OCI-LY7 (cell line): ENCODE results near the gene SETBP1. TPM values are rescaled to one million over a fixed set of nuclear protein-coding genes. Genes with fewer than 3 reads are reported as not detected.

Source experiments
- BruUV-seq: library from RNA; stranded (reverse); fragments of 400-500 nt; replicated peaks from 2 replicates; lab custom pipeline; 2021; lab: Mats Ljungman, UMichigan
- CTCF ChIA-PET: fragments of 300-600 bp; sonication (Branson Sonifier 250); formaldehyde crosslinking; loops from one replicate; lab custom pipeline; 2022; ENCODE audit warnings: antibody characterized with exemption; ENCODE audit not compliant: unreplicated experiment; lab: Charles Lee
- POLR2A ChIA-PET: fragments of 300-600 bp; sonication (Branson Sonifier 250); formaldehyde crosslinking; loops from one replicate; lab custom pipeline; 2022; ENCODE audit warnings: antibody characterized with exemption; lab: Charles Lee
- DNase-seq: peaks from one replicate; pipeline ENCODE4 v3.0.0-alpha.2; 2015; ENCODE audit warnings: low spot score
- H2AFZ ChIP-seq: fragments of 200-600 bp; sonication (generic), shearing (Covaris generic); 2 replicates; pipeline ENCODE4 v1.6.1; 2014; ENCODE audit warnings: mild to moderate bottlenecking, antibody characterized with exemption, low read length, moderate library complexity
- H3K27ac ChIP-seq: fragments of 200-600 bp; sonication (generic); 2 replicates; pipeline ENCODE4 v1.5.1; 2014; ENCODE audit warnings: mixed run types, low read depth, mild to moderate bottlenecking, moderate library complexity, low read length, inconsistent platforms; ENCODE audit not compliant: poor library complexity, severe bottlenecking
- H3K36me3 ChIP-seq: fragments of 200-600 bp; sonication (generic); 2 replicates; pipeline ENCODE4 v1.6.1; 2014; ENCODE audit warnings: mild to moderate bottlenecking, antibody characterized with exemption, low read length, moderate library complexity, mixed read lengths; ENCODE audit not compliant: insufficient read depth
- H3K4me1 ChIP-seq: fragments of 200-600 bp; sonication (generic); 2 replicates; pipeline ENCODE4 v1.5.1; 2014; ENCODE audit warnings: mild to moderate bottlenecking, low read length; ENCODE audit not compliant: insufficient read depth, poor library complexity, severe bottlenecking
- H3K4me2 ChIP-seq: fragments of 200-600 bp; sonication (generic); 2 replicates; pipeline ENCODE4 v1.6.1; 2014; ENCODE audit warnings: mild to moderate bottlenecking, low read length
- H3K4me3 ChIP-seq: fragments of 200-600 bp; sonication (generic); 2 replicates; pipeline ENCODE4 v1.5.1; 2014; ENCODE audit warnings: mild to moderate bottlenecking, low read depth, low read length; ENCODE audit not compliant: poor library complexity, severe bottlenecking
- H3K79me2 ChIP-seq: fragments of 200-600 bp; sonication (generic); 2 replicates; pipeline ENCODE4 v1.6.1; 2016; ENCODE audit warnings: low read depth, mild to moderate bottlenecking, low read length, moderate library complexity, mixed read lengths; ENCODE audit not compliant: insufficient read depth
- H3K9me2 ChIP-seq: fragments of 200-600 bp; sonication (generic); 2 replicates; pipeline ENCODE4 v1.6.1; 2016; ENCODE audit warnings: mild to moderate bottlenecking, low read length, mixed read lengths; ENCODE audit not compliant: insufficient read depth
- H3K9me3 ChIP-seq: fragments of 200-600 bp; sonication (generic); 2 replicates; pipeline ENCODE4 v1.6.1; 2014; ENCODE audit warnings: mild to moderate bottlenecking, mixed run types, low read length, mixed read lengths
- H4K20me1 ChIP-seq: fragments of 200-600 bp; sonication (generic); 2 replicates; pipeline ENCODE4 v1.6.1; 2014; ENCODE audit warnings: mild to moderate bottlenecking, antibody characterized with exemption, low read length, moderate library complexity, mixed read lengths; ENCODE audit not compliant: insufficient read depth
- EZH2phosphoT487 ChIP-seq: fragments of 200-600 bp; sonication (generic); IDR thresholded peaks from 2 replicates; pipeline ENCODE4 v1.6.1; 2018; ENCODE audit warnings: low read depth, borderline replicate concordance, mild to moderate bottlenecking, mixed run types, antibody characterized with exemption, low read length, moderate library complexity, mixed read lengths
- intact Hi-C: fragments of 100-400 bp; cut with micrococcal nuclease; formaldehyde crosslinking; loops from one replicate; pipeline ENCODE4 v1.10.0; 2022; ENCODE audit not compliant: unreplicated experiment
- total RNA-seq, 2 experiments: library from RNA; depleted of rRNA in 1 of 2; stranded (reverse); fragments of >200 nt in 1 of 2; shearing (Covaris generic) in 1 of 2; gene quantifications; 2 replicates each; pipeline ENCODE4 v1.2.3, GENCODE V29; 2014 to 2022
- TF ChIP-seq, protein P1 (sequence below): fragments of 200-600 bp; sonication (generic); conservative IDR thresholded peaks from 2 replicates; pipeline ENCODE4 v1.5.1; 2014; ENCODE audit warnings: mild to moderate bottlenecking, antibody characterized with exemption, low read length, moderate library complexity, mixed read lengths

The SETBP1 gene
- total RNA-seq, 2 experiments from 2014 or later = 2.6 to 9.1 TPM

DNA sequence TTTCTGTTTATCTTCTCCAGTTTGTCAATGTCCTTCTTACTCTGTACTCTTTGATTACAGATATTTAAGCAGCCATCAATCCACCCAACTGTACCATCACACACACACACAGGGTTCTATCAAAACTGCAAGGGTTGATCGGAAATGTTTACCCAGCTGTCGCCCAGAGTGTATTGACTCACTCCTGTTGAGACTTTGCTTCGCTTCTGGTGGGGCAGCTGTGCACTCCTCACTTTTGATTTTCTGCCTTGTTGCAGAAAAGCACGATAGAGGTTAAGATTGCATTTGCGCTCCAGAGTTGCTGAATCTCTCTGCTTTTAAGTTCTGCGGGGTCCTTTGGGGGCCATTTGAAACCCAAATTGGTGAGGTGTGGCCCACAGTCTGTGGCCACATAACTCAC lies 216.2 kb downstream of the SETBP1 start:
- intact Hi-C loops = loop anchor here (10.0 kb wide), 1 partner anchor 222 kb away; no protein-coding TSS in a partner anchor
- TF ChIP-seq EZH2phosphoT487 = no peak
- TF ChIP-seq, protein P1, sequence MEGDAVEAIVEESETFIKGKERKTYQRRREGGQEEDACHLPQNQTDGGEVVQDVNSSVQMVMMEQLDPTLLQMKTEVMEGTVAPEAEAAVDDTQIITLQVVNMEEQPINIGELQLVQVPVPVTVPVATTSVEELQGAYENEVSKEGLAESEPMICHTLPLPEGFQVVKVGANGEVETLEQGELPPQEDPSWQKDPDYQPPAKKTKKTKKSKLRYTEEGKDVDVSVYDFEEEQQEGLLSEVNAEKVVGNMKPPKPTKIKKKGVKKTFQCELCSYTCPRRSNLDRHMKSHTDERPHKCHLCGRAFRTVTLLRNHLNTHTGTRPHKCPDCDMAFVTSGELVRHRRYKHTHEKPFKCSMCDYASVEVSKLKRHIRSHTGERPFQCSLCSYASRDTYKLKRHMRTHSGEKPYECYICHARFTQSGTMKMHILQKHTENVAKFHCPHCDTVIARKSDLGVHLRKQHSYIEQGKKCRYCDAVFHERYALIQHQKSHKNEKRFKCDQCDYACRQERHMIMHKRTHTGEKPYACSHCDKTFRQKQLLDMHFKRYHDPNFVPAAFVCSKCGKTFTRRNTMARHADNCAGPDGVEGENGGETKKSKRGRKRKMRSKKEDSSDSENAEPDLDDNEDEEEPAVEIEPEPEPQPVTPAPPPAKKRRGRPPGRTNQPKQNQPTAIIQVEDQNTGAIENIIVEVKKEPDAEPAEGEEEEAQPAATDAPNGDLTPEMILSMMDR = no peak
- no peak for DNase-seq
- no peaks in the 10 kb centered on the region for H3K36me3 ChIP-seq
- H3K4me2 ChIP-seq = no peak overlapping the region
- H2AFZ ChIP-seq = no peak overlapping the region
- no peak overlapping the region for H3K27ac ChIP-seq
- POLR2A ChIA-PET = no interaction called here
- BruUV-seq = no TSS peak
- H3K9me3 ChIP-seq = no peaks in the 10 kb centered on the region
- H3K9me2 ChIP-seq = no peaks in the 10 kb centered on the region
- no peak overlapping the region for H3K4me3 ChIP-seq
- no peaks in the 10 kb centered on the region for H3K79me2 ChIP-seq
- no peaks in the 10 kb centered on the region for H3K4me1 ChIP-seq
- no peaks in the 10 kb centered on the region for H4K20me1 ChIP-seq
- CTCF ChIA-PET = no interaction called here

DNA sequence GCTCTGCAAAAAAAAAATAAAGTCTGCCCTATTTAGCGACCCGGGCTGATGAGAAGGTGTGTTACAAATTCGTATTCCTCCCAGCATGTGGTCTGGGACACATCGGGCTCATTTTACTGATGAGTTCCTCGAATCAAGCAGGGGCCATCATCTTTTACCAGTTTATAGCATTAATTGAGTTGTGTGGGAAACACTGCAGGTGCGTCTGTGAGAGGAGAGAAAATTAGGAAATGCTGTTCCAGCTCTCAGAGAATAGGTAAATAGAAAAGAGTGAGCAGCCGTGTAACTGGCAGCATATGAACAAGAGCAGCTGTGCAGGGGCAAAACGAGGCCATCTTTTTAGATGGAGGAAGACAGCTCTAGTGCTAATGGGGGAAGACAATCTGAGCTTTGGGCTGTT lies 216.7 kb downstream of the SETBP1 start:
- Histone ChIP-seq H3K4me1 (no peaks in the 10 kb centered on the region), H4K20me1 (no peaks in the 10 kb centered on the region), H2AFZ (no peak overlapping the region), H3K9me3 (no peaks in the 10 kb centered on the region), H3K4me3 (no peak overlapping the region), H3K36me3 (no peaks in the 10 kb centered on the region), H3K27ac (no peak overlapping the region), H3K9me2 (no peaks in the 10 kb centered on the region), H3K79me2 (no peaks in the 10 kb centered on the region), H3K4me2 (no peak overlapping the region)
- no TSS peak for BruUV-seq
- CTCF ChIA-PET = no interaction called here
- intact Hi-C loops = loop anchor here (10.0 kb wide), 1 partner anchor 223 kb away; no protein-coding TSS in a partner anchor
- DNase-seq = no peak
- POLR2A ChIA-PET = no interaction called here
- TF ChIP-seq, protein P1 = no peak
- TF ChIP-seq EZH2phosphoT487 = no peak

DNA sequence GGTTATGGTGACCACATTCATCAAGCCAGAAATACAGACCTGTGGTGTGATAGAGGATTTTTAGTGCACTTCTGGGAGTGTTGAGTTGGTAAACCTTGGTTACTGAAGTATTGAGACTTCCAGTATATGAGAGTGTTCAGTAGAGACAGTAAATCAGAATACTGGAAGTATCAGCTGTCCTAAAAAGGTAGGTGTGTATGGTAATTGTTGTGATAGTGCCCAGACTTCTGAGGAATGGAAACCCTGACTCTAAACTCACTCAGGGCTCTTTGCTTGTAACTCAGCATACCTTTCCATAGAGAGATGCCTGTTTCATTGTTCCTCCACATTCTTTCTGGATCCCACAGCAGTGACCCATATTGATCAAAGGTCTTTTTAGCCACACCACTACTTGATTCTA lies 217.1 kb downstream of the SETBP1 start:
- CTCF ChIA-PET = no interaction called here
- intact Hi-C loops = loop anchor here (10.0 kb wide), 1 partner anchor 223 kb away; no protein-coding TSS in a partner anchor

More for the DNA sequence above, 217.1 kb downstream of the SETBP1 start:
- no peak overlapping the region for H3K27ac ChIP-seq
- POLR2A ChIA-PET = no interaction called here
- H3K4me3 ChIP-seq = no peak overlapping the region
- no peaks in the 10 kb centered on the region for H4K20me1 ChIP-seq
- H3K4me2 ChIP-seq = no peak overlapping the region
- H3K79me2 ChIP-seq = no peaks in the 10 kb centered on the region
- H3K4me1 ChIP-seq = no peaks in the 10 kb centered on the region
- no peaks in the 10 kb centered on the region for H3K9me2 ChIP-seq
- TF ChIP-seq, protein P1 = no peak
- no peaks in the 10 kb centered on the region for H3K36me3 ChIP-seq
- DNase-seq = no peak
- no peaks in the 10 kb centered on the region for H3K9me3 ChIP-seq
- H2AFZ ChIP-seq = no peak overlapping the region
- no TSS peak for BruUV-seq
